Measurements from ENCODE around the gene SRPRA.
"Not testable (repeated sequence)": the region's sequence is repeated elsewhere in the genome, so short reads cannot be mapped to it uniquely, and the experiment has no call there.

SRPRA gene

GRCh38 chr11:126310992-126311310, 42.3 kb upstream of the SRPRA start:
- H3K27ac ChIP-seq = no peak overlapping the region
- TF ChIP-seq, protein P1, sequence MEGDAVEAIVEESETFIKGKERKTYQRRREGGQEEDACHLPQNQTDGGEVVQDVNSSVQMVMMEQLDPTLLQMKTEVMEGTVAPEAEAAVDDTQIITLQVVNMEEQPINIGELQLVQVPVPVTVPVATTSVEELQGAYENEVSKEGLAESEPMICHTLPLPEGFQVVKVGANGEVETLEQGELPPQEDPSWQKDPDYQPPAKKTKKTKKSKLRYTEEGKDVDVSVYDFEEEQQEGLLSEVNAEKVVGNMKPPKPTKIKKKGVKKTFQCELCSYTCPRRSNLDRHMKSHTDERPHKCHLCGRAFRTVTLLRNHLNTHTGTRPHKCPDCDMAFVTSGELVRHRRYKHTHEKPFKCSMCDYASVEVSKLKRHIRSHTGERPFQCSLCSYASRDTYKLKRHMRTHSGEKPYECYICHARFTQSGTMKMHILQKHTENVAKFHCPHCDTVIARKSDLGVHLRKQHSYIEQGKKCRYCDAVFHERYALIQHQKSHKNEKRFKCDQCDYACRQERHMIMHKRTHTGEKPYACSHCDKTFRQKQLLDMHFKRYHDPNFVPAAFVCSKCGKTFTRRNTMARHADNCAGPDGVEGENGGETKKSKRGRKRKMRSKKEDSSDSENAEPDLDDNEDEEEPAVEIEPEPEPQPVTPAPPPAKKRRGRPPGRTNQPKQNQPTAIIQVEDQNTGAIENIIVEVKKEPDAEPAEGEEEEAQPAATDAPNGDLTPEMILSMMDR (conservative IDR thresholded peaks at IDR 0.05) = no peak

DNA sequence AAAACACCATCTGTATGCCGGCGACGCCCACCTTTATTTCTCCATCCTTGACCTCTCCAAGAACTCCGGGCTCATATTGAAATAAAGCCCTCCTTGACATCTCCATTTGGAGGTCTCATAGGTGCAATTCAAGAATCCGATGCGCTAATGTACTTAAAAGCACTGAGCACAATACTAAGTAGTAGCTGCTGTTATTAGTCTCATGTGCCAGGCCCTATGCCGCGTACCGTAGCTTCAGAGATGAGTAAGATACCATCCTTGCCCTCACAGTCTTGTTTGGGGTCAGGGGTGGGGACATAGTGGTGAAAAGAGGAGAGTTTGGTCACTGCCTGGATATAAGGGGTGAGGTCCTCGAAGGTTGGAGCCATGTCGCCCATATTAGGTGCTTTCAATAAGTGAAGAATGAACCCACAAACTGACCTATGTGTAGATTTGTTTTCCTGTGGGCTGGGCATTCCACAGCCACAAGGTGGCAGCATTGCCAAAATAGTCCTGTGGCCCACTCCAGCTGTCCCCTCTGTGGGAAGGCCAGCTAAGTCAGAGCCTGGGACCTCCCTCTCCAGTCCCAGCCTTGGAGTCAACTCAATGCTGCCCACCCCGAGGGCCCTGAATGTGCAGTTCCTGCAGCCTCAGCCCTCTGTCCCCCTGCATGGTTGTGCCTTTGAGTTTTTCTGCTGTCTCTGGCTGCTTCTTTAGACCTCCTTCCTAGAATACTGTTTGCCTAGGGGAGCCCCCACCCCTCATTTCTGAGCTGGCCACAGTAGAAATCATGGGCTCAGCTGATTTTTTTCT, 41.7 kb upstream of the SRPRA start:
- H3K27ac ChIP-seq = no peak overlapping the region
- TF ChIP-seq, protein P1 (conservative IDR thresholded peaks at IDR 0.05) = peak; percentile 93

DNA sequence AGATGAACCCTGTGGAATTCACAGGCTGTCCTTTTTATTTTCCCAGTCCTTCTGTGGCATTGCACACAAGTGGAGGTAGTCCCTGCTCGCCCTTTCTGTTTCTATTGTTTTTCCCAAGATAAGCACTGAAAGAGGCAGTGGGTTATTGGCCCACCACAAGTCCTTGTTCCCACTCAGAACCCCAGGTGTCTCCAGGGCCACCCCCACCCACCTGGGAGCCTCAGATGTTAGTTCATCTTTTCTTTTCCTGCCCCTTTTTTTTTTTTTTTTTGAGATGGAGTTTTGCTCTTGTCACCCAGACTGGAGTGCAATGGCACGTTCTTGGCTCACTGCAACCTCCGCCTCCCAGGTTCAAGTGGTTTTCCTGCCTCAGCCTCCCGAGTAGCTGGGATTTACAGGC, 40.1 kb upstream of the SRPRA start:
- not testable (repeated sequence) for H3K27ac ChIP-seq

GRCh38 chr11:126308271-126308671, 39.6 kb upstream of the SRPRA start:
- H3K27ac ChIP-seq = no peak overlapping the region
- TF ChIP-seq, protein P1 (conservative IDR thresholded peaks at IDR 0.05) = no peak

DNA sequence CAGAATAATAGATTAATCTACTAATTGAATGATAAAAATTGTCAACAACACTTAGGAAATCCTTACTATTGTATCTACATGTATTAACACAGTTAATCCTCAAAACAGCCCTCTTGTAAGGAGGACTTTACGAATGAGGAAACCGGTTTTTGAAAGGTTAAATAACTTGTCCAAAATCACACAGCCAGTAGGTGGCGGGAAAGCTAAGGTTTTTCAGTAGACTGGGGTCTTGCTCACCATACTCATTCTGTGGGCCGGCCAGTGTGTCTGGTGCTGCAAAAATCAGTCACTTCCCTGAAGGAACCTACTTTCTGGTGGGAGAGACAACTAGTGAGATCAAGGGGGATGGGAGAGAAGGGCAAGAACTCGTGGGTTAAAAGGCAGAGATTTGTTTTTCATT, 39.0 kb upstream of the SRPRA start:
- TF ChIP-seq, protein P1 (conservative IDR thresholded peaks at IDR 0.05) = peak; percentile 63
- H3K27ac ChIP-seq = no peak overlapping the region

DNA sequence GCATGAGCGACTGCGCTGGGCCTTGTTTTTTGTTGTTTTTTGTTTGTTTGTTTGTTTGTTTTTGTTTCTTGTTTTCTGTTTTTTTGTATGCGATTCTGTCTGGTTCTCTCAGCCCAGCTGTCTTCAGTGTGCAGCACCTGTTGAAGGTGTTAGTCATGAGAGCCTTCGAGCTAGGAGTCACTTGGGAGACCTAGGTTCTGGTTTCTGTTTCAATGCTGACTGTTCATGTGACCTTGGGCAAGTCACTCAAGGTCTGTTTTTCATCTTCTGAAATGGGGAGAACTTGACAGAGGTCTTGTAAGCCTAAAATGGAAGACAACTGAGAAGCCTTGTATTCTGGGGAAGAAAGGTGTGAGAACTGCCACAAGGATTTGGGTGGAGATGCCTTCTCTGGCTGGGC, 37.0 kb upstream of the SRPRA start:
- peak overlapping the region; percentile 98 for H3K27ac ChIP-seq
- TF ChIP-seq, protein P1 (conservative IDR thresholded peaks at IDR 0.05) = no peak

GRCh38 chr11:126304457-126305075, 35.9 kb upstream of the SRPRA start:
- H3K27ac ChIP-seq = peak overlapping the region; percentile 98
- TF ChIP-seq, protein P1 (conservative IDR thresholded peaks at IDR 0.05) = no peak
